KMS-11 (cell line): ENCODE data around the gene CYB561.

ENCODE experiments used
- H2AFZ ChIP-seq: fragments of 200-600 bp; sonication (generic); 2 replicates; pipeline ENCODE4 v1.6.1; 2016; ENCODE audit warnings: antibody characterized with exemption, mixed run types, low read depth
- H3K27ac ChIP-seq: fragments of 200-600 bp; sonication (generic); 2 replicates; pipeline ENCODE4 v1.6.1; 2016; ENCODE audit warnings: mild to moderate bottlenecking, mixed run types
- H3K27me3 ChIP-seq: fragments of 200-600 bp; sonication (generic); 2 replicates; pipeline ENCODE4 v1.6.1; 2017; ENCODE audit warnings: mild to moderate bottlenecking, low read depth, mixed run types, moderate library complexity; ENCODE audit not compliant: insufficient read depth
- H3K36me3 ChIP-seq: fragments of 200-600 bp; sonication (generic); 2 replicates; pipeline ENCODE4 v1.6.1; 2017; ENCODE audit warnings: mild to moderate bottlenecking, mixed run types; ENCODE audit not compliant: insufficient read depth
- H3K4me1 ChIP-seq: fragments of 200-600 bp; sonication (generic); 2 replicates; pipeline ENCODE4 v1.6.1; 2016; ENCODE audit warnings: mild to moderate bottlenecking, low read depth, mixed run types; ENCODE audit not compliant: poor library complexity, severe bottlenecking
- H3K4me2 ChIP-seq: fragments of 200-600 bp; sonication (generic); 2 replicates; pipeline ENCODE4 v1.7.0; 2016; ENCODE audit warnings: mild to moderate bottlenecking, mixed run types
- H3K4me3 ChIP-seq: fragments of 200-600 bp; sonication (generic); IDR thresholded peaks from 2 replicates; pipeline ENCODE4 v1.6.1; 2017; ENCODE audit warnings: low read depth, low read length, mixed read lengths; ENCODE audit not compliant: insufficient read depth
- H3K79me2 ChIP-seq: fragments of 200-600 bp; sonication (generic); 2 replicates; pipeline ENCODE4 v1.6.1; 2016; ENCODE audit warnings: low read depth, mixed run types; ENCODE audit not compliant: insufficient read depth
- H3K9ac ChIP-seq: fragments of 200-600 bp; sonication (generic); 2 replicates; pipeline ENCODE4 v1.6.1; 2016; ENCODE audit warnings: mild to moderate bottlenecking, mixed run types
- H4K20me1 ChIP-seq: fragments of 200-600 bp; sonication (generic); 2 replicates; pipeline ENCODE4 v1.6.1; 2016; ENCODE audit warnings: mild to moderate bottlenecking, mixed run types; ENCODE audit not compliant: insufficient read depth
- CTCF ChIP-seq: fragments of 200-600 bp; sonication (generic); conservative IDR thresholded peaks from 2 replicates; pipeline ENCODE4 v1.6.1; 2017; ENCODE audit warnings: low read depth, mild to moderate bottlenecking, antibody characterized with exemption, low read length, moderate library complexity, mixed read lengths

The CYB561 gene

DNA sequence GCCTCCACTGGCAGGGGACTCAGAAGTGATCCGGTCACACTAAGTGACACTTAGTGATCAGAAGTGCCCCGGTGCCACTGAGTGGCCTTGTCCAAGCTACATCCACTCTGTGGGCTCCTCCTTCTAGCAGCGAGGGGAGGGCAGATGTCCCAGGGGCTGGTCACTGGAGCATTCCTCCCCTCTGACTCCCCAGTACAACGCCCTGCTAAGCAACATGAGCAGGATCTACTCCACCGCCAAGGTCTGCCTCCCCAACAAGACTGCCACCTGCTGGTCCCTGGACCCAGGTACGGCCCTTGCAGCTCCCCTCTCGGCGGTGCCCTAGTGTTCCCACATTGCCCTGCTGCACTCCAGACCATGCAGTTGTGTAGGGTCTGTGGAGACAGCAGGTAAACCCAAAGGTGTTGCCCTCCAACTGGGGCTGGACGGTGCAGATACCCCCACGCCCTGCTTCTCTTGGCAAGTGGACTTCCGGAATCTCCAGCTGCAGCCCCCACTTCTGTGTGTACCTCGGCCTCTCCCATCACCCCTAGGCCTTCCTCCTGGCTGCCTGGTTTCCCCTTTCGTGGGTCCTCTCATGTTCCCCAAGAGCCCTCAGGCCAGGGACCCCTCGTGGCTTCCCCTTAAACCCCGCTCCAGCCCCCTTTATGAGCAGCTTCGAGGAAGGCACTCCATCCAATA lies 32.8 kb upstream of the CYB561 start:
- TF ChIP-seq CTCF: peak; percentile 72
- Histone ChIP-seq H4K20me1 (no peaks in the 10 kb centered on the region), H3K36me3 (no peaks in the 10 kb centered on the region), H3K9ac (no peak overlapping the region), H3K27ac (no peak overlapping the region), H3K79me2 (no peaks in the 10 kb centered on the region), H3K4me3 (no peak overlapping the region), H2AFZ (no peak overlapping the region), H3K27me3 (peaks cover 57% of the 10 kb centered on the region), H3K4me2 (no peak overlapping the region), H3K4me1 (peaks cover 4% of the 10 kb centered on the region)

DNA sequence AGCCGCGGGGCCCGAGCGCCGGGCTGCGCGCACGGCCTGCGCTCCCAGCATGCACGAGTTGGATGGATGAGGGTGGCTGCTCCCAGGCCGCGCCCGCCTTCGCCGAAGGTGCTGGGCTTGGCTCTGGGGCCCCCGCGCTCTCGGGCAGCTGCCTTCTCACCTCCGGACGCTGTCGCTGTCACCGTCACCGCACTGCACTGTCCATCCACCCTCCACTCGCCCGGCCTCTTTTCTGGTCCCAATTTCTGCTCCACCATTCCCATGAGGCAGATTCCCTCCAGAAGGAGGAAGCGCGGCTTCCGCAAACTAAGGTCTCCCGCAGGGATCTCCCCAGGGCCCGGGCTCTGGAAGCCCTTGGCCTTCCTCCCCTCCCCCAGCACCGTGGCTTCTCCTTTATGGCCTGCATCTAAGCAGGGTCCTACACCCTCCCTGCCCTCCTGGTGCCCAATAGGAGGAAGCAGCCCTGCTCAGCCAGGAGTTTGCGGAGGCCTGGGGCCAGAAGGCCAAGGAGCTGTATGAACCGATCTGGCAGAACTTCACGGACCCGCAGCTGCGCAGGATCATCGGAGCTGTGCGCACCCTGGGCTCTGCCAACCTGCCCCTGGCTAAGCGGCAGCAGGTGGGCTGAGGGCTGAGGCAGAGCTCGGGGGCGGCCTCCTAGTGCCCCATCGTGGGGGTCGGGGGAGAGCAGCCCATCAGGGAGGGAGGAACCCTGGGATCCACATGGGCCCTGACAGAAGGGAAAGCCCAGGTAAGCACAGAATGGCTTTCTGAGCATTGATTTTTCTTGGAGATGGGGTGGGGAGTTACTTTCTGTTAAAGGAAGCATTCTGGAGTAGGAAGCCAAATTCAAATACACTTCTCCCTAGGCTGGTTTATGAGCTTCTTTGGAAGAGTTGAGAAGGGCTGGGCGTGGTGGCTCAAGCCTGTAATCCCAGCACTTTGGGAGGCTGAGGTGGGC lies 31.7 kb upstream of the CYB561 start:
- Histone ChIP-seq H3K4me2 (peak overlapping the region; percentile 29; the same call in 1 of the 2 replicates), H3K27me3 (peaks cover 55% of the 10 kb centered on the region), H3K36me3 (no peaks in the 10 kb centered on the region), H3K4me1 (peaks cover 4% of the 10 kb centered on the region), H4K20me1 (no peaks in the 10 kb centered on the region), H2AFZ (no peak overlapping the region), H3K9ac (no peak overlapping the region), H3K27ac (no peak overlapping the region), H3K79me2 (no peaks in the 10 kb centered on the region), H3K4me3 (no peak overlapping the region)
- TF ChIP-seq CTCF: no peak

- Histone ChIP-seq H3K4me2 (peak within 1 kb of the TSS; percentile 57), H3K79me2 (no peaks in the 10 kb centered on the region), H4K20me1 (no peaks in the 10 kb centered on the region), H3K27me3 (peaks cover 48% of the 10 kb centered on the region), H3K4me3 (no peak within 1 kb of the TSS), H3K4me1 (peaks cover 4% of the 10 kb centered on the region), H2AFZ (peak within 1 kb of the TSS; percentile 41; the same call in 1 of the 2 replicates), H3K36me3 (no peaks in the 10 kb centered on the region), H3K27ac (no peak within 1 kb of the TSS), H3K9ac (no peak within 1 kb of the TSS)
- TF ChIP-seq CTCF: no peak
Measured at GRCh38 chr17:63476854-63477479, 30.9 kb upstream of the CYB561 start, which contains the start of gene ACE. TSS of gene ACE (plus strand) at chr17:63477061. CDS start at chr17:63477095, 34 bp downstream.

- Histone ChIP-seq H3K9ac (no peak overlapping the region), H2AFZ (peak overlapping the region; percentile 41; the same call in 1 of the 2 replicates)
Measured at GRCh38 chr17:63476459-63476853, 30.4 kb upstream of the CYB561 start.

More at GRCh38 chr17:63476459-63476853, 30.4 kb upstream of the CYB561 start:
- H3K4me2 ChIP-seq: no peak overlapping the region
- no peaks in the 10 kb centered on the region for H3K36me3 ChIP-seq
- H3K27me3 ChIP-seq: peaks cover 45% of the 10 kb centered on the region
- H3K4me3 ChIP-seq: no peak overlapping the region
- H3K79me2 ChIP-seq: no peaks in the 10 kb centered on the region
- TF ChIP-seq CTCF: no peak
- no peaks in the 10 kb centered on the region for H4K20me1 ChIP-seq
- peaks cover 4% of the 10 kb centered on the region for H3K4me1 ChIP-seq
- no peak overlapping the region for H3K27ac ChIP-seq
